Measurements from ENCODE around the gene CREB3L2. TPM values are rescaled to one million over a fixed set of nuclear protein-coding genes. Genes with fewer than 3 reads are reported as not detected.

Gene CREB3L2
- total RNA-seq, 1 donor, result 28.6 TPM

DNA sequence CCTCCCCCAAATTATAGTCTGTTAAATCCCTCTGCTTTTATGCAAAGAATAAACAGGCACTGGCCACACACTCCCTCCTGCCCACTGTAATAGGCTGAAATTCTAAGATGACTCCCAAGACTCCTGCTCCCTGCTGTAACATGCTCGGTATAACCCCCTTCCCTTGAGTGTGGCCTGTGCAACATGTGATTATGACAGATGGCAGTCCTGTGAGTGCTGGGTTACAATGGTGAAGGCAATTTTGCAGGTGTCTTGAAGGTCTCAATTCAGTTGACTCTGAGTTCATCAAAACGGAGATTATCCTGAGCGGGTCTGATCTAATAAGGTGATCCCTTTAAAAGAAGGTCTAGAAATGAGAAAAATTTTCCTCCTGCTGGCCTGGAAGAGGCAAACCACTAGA is 55.9 kb downstream of the CREB3L2 start:
- TF ChIP-seq, protein P1, sequence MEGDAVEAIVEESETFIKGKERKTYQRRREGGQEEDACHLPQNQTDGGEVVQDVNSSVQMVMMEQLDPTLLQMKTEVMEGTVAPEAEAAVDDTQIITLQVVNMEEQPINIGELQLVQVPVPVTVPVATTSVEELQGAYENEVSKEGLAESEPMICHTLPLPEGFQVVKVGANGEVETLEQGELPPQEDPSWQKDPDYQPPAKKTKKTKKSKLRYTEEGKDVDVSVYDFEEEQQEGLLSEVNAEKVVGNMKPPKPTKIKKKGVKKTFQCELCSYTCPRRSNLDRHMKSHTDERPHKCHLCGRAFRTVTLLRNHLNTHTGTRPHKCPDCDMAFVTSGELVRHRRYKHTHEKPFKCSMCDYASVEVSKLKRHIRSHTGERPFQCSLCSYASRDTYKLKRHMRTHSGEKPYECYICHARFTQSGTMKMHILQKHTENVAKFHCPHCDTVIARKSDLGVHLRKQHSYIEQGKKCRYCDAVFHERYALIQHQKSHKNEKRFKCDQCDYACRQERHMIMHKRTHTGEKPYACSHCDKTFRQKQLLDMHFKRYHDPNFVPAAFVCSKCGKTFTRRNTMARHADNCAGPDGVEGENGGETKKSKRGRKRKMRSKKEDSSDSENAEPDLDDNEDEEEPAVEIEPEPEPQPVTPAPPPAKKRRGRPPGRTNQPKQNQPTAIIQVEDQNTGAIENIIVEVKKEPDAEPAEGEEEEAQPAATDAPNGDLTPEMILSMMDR (IDR thresholded peaks at IDR 0.05; ENCODE audit: extremely low read depth, low read depth, low read length), result no peak
- no peak for DNase-seq (ENCODE audit: insufficient read length, low spot score, missing footprints)
- H3K27me3 ChIP-seq (ENCODE audit: insufficient read depth, low read length), result no peaks in the 10 kb centered on the region
- H2AFZ ChIP-seq (ENCODE audit: low read length), result no peak overlapping the region
- no peak overlapping the region for H3K4me2 ChIP-seq (ENCODE audit: insufficient read depth, low read length)
- H3K36me3 ChIP-seq (ENCODE audit: insufficient read depth, low read length), result peaks cover 15% of the 10 kb centered on the region
- peaks cover 33% of the 10 kb centered on the region for H3K4me1 ChIP-seq (ENCODE audit: insufficient read depth, low read length)
- H4K20me1 ChIP-seq (ENCODE audit: insufficient read depth, low read length), result peaks cover 10% of the 10 kb centered on the region
- no peaks in the 10 kb centered on the region for H3K9me3 ChIP-seq (ENCODE audit: low read depth, low read length)
- H3K79me2 ChIP-seq (ENCODE audit: insufficient read depth, low read length), result peaks cover 93% of the 10 kb centered on the region
- H3K4me3 ChIP-seq (ENCODE audit: insufficient read depth, low read length), result no peak overlapping the region
- peak overlapping the region; percentile 94 for H3K27ac ChIP-seq (ENCODE audit: low read depth, low read length)

DNA sequence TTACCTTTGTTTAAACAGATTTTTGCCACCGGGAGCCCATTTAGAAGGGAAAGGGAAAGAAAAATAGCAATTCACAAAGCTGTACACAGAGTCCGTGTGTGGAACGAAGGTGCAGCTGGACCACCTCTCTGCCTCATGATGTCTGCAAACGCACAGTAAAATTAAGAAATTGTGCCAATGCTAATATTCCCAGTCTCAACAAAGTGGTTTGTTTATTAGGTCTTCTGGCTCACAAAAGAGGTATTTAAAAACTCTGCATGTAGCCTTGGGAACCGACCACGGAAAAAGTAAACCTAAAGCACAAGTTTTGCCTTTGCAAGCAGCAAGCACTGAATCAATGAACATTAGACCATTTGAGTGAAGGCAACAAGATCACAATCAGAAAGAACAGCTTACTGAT is 57.7 kb downstream of the CREB3L2 start:
- Histone ChIP-seq H3K4me1 (ENCODE audit: insufficient read depth, low read length) (peaks cover 48% of the 10 kb centered on the region), H3K27me3 (ENCODE audit: insufficient read depth, low read length) (no peaks in the 10 kb centered on the region), H3K4me3 (ENCODE audit: insufficient read depth, low read length) (no peak overlapping the region), H3K27ac (ENCODE audit: low read depth, low read length) (peak overlapping the region; percentile 94), H3K4me2 (ENCODE audit: insufficient read depth, low read length) (peak overlapping the region; percentile 26), H2AFZ (ENCODE audit: low read length) (no peak overlapping the region), H3K79me2 (ENCODE audit: insufficient read depth, low read length) (peaks cover 93% of the 10 kb centered on the region), H3K9me3 (ENCODE audit: low read depth, low read length) (no peaks in the 10 kb centered on the region), H4K20me1 (ENCODE audit: insufficient read depth, low read length) (peaks cover 7% of the 10 kb centered on the region), H3K36me3 (ENCODE audit: insufficient read depth, low read length) (peaks cover 9% of the 10 kb centered on the region)
- TF ChIP-seq, protein P1 (IDR thresholded peaks at IDR 0.05; ENCODE audit: extremely low read depth, low read depth, low read length), result no peak
- DNase-seq (ENCODE audit: insufficient read length, low spot score, missing footprints), result no peak

DNA sequence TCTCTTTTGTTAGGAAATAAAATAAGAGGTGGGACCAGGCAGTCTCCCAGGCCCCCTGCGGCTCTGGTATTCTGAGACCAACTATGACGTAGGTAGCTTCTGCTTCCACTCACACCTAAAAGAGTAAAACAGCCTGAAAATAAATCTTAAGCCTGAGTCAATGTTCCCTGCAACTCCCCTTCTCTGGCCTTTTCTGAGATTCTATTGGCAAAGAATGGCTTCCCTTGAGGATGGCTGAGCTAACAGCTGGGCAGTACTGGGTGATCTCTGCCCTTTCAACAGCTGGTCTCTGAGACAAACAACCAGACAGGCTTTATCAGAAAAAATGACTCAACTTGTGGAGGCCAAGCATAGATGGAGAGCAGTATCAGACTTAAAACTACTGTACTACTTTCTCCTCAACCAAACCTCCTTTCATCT is 58.7 kb downstream of the CREB3L2 start:
- peak; percentile 63 for DNase-seq (ENCODE audit: insufficient read length, low spot score, missing footprints)
- peaks cover 7% of the 10 kb centered on the region for H4K20me1 ChIP-seq (ENCODE audit: insufficient read depth, low read length)
- H3K79me2 ChIP-seq (ENCODE audit: insufficient read depth, low read length), result peaks cover 90% of the 10 kb centered on the region
- H3K4me2 ChIP-seq (ENCODE audit: insufficient read depth, low read length), result no peak overlapping the region
- H3K9me3 ChIP-seq (ENCODE audit: low read depth, low read length), result no peaks in the 10 kb centered on the region
- TF ChIP-seq, protein P1 (IDR thresholded peaks at IDR 0.05; ENCODE audit: extremely low read depth, low read depth, low read length), result no peak
- H3K4me3 ChIP-seq (ENCODE audit: insufficient read depth, low read length), result no peak overlapping the region
- peak overlapping the region; percentile 94 for H3K27ac ChIP-seq (ENCODE audit: low read depth, low read length)
- H3K4me1 ChIP-seq (ENCODE audit: insufficient read depth, low read length), result peaks cover 45% of the 10 kb centered on the region
- H3K27me3 ChIP-seq (ENCODE audit: insufficient read depth, low read length), result no peaks in the 10 kb centered on the region
- peaks cover 6% of the 10 kb centered on the region for H3K36me3 ChIP-seq (ENCODE audit: insufficient read depth, low read length)
- no peak overlapping the region for H2AFZ ChIP-seq (ENCODE audit: low read length)

DNA sequence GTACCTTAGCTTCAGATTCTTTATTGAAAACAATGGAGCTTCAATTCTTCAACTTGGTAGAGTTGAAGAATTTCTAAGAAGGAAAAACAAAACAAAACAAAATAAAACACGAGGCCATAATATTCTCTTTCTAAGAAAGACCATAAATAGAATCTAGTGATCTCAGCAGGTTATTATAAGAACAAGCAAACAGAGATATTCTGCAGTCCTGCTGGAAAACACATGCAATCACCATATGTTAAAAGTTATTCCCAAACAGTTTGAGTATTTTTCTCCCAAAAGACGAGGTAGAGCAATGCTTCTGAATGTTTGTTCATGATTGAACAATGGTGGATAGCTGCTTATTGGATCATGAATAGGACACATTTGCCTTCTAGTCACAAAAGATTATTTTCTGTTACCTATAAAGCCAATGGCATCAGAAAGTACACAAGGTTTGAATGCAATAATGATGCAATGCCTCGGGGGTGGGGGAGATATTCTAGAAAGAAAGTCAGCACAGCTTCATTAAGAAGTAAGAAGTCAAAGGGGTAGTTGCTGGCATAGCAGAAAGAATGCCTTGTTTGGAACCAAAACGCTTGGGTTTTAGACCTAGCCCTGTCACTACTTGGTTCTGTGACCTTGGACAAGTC is 59.3 kb downstream of the CREB3L2 start:
- TF ChIP-seq, protein P1 (IDR thresholded peaks at IDR 0.05; ENCODE audit: extremely low read depth, low read depth, low read length), result no peak
- no peak for DNase-seq (ENCODE audit: insufficient read length, low spot score, missing footprints)
- no peak overlapping the region for H2AFZ ChIP-seq (ENCODE audit: low read length)

More for the DNA sequence above, 59.3 kb downstream of the CREB3L2 start:
- Histone ChIP-seq H3K79me2 (ENCODE audit: insufficient read depth, low read length) (peaks cover 89% of the 10 kb centered on the region), H3K27ac (ENCODE audit: low read depth, low read length) (peak overlapping the region; percentile 94), H3K36me3 (ENCODE audit: insufficient read depth, low read length) (peaks cover under 1% of the 10 kb centered on the region), H3K9me3 (ENCODE audit: low read depth, low read length) (no peaks in the 10 kb centered on the region), H3K4me3 (ENCODE audit: insufficient read depth, low read length) (no peak overlapping the region), H3K4me2 (ENCODE audit: insufficient read depth, low read length) (no peak overlapping the region), H4K20me1 (ENCODE audit: insufficient read depth, low read length) (peaks cover 7% of the 10 kb centered on the region), H3K27me3 (ENCODE audit: insufficient read depth, low read length) (no peaks in the 10 kb centered on the region), H3K4me1 (ENCODE audit: insufficient read depth, low read length) (peaks cover 42% of the 10 kb centered on the region)
